ENCODE measurements around the gene HIBADH.
A peak's percentile ranks its signal among the peaks of the same experiment; 100 is the strongest.
"Not testable (repeated sequence)": the region's sequence is repeated elsewhere in the genome, so short reads cannot be mapped to it uniquely, and the experiment has no call there.

Gene HIBADH

DNA sequence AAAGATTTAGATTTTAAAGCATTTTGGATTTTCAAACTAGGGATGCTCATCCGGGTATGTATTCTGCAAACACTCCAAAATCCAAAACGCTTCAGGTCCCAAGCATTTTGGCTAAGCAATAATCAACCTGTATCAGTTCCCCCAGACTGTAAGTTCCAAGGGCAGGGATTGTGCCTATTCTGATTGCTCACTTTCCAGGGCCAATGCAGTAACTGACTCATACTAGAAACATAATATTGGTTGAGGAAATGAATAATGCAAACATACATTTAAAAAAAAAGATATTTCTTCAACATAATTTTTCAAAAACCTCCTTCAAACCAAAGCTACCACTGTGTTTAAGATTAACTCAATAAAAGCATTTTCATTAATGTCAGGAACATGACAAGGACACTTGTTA lies 69.5 kb downstream of the HIBADH start:
- DNase-seq = no peak

DNA sequence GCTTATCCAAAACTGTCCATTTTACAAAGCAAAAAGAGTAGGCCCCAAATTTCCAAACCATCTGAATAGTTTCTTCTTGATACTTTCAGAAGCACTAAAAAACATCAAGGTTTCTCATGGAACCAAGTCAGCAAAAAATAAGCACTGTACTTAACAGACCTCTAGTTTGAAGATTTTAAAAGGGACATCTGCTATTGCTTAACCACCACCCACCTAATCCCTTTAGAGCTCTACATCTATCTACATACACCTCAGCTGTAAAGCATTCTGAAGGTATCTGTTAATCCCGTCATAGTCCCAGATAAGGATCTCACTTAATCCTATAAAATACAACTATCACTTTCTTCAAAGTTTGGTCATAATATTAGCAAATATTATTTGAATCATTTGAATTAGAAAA lies 72.3 kb downstream of the HIBADH start:
- DNase-seq = no peak

DNA sequence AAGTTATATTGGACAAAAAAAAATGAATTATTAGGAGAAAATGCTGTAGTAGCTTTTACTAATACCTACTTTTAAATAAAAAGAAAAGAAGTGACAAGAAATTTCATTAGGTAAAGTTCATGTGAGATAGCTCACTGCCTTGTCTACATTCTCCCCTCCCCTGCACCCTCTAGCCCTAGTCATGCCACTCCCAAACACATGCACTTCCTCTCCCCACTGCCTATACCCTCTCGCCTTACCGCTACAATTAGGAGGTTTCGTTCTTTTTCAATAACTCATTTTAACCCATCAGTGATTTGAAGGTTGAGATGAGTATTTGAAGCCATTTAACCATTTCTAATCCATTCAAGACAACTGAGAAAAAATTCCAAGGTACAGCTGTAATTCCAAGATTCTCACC lies 75.3 kb downstream of the HIBADH start:
- DNase-seq = no peak

DNA sequence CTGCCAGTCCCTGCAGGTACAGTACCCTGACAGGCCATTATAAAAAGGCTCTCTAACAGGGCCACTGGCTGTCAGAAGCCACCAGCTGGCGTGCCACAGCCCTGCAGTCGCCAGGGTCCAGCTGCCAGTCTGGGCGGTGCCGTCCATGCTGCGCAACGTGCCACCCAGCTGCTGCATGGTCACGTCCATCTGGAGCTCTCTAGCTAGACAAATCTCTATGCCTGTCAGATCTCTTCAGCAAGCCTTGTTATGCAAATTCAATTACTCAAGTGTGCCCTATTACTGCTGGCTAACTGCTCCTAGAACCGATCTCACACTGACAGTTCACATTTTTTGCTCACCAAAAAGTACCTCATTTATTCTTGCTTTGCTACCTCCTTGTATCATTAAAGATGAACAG lies 75.9 kb downstream of the HIBADH start:
- peak; percentile 78 for DNase-seq

DNA sequence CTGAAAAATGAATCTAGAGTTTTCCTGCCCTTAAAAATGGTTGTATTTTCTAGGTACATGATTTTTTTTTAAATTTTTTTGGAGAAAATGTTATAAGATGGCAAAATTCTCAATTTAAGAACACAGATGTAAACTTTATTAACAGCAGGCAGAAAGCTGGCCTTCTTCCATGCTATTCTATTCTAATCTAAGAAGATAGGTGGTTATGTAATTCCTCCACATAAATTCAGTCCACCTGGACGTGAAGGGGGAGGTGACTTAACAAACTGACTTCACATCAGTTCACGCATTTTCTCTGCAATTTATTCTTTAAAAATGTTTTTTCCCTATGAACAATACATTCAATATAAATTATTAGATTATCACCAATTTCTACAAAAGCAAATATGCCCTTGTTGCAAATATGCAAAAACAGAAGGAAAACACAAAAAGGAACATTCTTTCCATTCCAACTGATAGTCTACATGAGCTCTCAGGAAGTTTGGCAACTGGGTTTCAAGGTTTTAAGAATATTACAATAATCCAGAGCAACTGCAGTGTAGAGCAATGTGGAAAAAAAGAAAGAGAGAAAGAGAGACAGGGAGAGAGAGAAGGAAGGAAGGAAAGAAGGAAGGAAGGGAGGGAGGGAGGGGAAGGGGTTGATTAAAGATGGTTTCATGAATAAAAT lies 76.8 kb downstream of the HIBADH start:
- DNase-seq = no peak

DNA sequence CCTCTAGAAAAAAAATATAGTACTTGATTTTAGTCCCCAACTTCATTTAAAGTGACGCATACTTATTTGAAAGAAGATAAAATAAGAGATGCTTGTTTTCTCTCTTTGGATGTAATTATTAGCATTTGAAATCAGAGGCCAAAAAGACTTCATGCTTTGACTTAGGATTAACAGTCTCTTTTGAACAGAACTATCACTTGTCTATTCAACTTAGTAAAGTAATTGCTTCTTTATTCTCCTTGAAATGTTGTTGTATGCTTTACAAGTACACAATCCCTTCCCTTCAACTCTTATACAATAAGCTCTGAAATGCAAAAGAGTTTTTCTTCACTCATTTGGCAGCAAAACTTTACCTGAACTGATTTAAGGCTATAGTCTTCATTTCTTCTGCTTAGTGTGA lies 80.8 kb downstream of the HIBADH start:
- no peak for DNase-seq

DNA sequence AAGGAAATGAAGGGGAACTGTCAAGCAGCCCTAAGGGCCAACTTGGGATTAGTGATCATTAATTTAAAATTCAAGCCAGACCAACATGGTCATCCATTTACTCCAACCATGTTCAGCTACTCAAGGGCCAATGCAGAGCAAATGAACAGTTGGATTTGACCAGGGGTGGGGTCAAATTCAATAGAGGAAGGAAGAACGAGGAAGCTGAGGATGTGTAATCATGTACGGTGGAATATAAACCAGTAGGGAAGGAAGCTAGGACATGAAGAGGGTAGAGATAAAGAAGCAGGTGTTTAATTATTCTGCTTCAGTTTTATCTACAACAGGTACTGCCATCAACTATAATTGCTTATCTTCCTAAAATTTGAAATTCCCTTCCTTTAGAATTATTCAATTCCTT lies 81.6 kb downstream of the HIBADH start:
- DNase-seq = no peak

DNA sequence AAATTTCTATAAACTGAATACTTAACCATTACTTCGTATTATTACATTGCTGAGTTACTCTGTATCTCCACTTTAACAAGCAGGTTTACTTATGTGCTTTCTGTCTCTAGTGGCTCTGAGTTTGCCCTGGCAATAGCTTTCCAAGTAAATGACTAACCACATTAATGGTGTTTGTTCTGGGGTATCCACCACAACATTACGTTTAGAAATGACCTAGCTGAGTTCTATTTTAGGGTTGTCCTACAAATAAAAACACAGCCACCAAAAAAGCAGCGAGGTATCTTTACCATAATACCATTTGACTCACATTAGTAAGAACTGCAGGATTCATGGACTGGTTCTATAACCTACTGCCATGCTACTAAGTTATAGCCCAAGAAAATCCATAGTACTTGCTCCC lies 83.1 kb downstream of the HIBADH start:
- DNase-seq = no peak

DNA sequence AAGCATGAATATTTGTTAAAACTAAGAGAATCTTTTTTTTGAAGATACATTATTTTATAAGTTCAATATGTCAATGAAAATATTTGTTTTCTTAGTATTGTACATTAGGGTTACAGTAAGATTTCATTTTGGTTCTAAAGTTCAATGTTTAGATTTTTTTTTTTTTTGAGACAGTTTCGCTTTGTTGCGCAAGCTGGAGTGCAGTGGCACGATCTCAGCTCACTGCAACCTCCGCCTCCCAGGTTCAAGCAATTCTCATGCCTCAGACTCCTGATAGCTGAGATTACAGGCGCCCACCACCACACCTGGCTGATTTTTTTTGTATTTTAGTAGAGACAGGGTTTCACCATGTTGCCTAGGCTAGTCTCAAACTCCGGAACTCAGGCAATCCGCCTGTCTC lies 84.5 kb downstream of the HIBADH start:
- not testable (repeated sequence) for DNase-seq

DNA sequence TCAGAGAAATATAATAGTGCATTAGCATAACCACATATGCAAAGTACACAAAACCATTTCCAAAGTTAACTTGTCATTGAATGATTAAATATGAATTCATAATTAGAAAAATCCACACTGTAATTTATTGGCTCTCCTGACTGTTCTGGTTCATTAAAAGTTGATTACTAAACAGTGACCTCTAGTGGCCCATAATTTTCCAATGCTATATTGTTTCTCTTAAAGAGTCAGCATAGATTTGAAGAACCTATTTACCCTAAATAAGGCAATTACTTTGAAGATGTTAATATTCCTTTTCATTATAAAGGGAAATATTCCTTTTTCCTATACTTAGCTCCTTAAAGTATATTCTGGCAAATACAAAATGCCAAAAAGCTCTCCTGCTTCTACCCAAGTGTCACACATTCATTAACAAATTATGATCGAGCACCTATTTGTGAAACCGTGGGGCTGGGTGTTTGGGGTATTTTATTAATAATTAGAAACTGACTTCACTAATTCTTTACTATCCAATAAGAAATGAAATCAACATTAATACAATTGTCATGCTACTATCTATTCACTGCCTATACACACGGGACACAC lies 86.2 kb downstream of the HIBADH start:
- peak; percentile 34 for DNase-seq

DNA sequence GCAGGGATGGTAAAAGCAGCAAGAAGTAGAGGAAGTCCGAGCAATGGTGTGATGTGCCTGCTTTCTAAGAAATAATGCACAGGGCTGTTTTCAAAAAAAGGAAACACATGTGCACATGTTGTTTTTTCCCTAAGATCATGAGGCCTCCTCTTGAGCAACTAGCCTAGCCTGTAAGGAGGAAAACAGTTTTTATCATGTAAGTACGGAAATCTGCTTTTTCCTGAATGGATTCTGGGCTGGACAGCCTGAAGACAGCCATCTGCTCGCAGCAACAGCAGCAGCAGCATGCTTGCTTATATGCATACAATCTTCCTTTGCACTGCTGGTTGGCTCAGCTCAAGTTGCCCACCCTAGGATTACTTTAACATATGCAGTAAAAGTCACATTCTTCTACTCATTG lies 87.1 kb downstream of the HIBADH start:
- no peak for DNase-seq

DNA sequence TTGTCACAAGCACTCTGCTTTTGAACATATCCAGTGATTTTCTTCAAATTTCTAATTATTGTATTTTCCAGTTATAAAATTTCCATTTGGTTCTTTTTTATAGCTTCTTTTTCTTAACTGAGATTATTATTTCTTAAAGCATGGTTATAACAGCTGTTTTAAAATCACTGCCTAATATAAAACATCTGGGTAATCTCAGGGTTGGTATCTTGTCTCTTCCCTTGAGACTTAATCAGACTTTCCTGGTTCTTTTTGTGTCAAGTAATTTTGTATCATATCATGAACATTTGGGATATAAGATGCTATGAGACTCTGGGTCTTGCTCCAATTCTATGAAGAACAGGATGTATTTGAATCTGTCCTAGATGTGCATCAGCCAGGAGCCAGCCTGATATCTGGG lies 93.6 kb downstream of the HIBADH start:
- DNase-seq = no peak

DNA sequence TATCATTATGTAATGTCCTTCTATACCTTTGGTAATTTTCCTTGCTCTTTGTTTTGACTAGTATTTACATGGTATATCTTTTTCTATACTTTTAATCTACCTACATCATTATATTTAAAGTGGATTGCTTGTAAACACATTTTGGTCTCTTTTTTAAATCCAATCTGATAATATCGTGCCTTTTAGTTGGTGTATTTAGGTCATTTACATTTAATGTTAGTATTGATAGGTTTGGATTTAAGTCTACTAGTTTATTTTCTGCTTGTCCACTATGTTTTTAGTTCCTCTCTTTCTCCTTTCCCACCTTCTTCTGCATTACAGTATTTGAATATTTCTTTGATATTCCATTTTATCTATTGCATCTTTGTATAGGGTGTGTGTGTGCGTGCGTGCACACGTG lies 95.4 kb downstream of the HIBADH start:
- no peak for DNase-seq

DNA sequence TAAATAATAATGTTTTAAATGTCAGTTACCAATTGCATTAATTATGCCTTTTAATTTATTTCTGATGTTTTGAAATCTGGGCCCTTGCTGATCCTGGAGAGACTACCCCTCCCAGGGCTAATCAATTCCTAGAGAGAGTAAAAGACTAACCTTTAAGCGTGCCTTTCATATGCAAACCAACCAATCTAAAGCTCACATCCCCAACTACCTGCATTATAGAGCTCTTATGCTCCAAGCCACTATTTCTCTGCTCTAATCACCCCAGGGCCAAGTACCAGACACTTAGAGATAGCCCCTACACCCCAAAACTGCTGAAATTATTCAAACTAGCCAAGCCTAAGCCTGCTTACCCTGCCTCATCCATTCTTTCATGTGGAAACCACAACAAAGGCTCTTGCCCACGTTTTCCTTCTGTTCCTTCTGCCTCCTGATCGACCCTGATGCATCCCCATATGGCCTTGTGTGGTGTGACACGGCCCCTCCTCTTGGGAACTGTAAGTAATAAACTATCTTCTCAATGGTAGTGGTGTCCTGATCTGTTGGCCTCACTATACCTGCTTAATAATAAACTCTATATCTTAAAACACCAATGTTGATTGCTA lies 97.7 kb downstream of the HIBADH start:
- DNase-seq = no peak

DNA sequence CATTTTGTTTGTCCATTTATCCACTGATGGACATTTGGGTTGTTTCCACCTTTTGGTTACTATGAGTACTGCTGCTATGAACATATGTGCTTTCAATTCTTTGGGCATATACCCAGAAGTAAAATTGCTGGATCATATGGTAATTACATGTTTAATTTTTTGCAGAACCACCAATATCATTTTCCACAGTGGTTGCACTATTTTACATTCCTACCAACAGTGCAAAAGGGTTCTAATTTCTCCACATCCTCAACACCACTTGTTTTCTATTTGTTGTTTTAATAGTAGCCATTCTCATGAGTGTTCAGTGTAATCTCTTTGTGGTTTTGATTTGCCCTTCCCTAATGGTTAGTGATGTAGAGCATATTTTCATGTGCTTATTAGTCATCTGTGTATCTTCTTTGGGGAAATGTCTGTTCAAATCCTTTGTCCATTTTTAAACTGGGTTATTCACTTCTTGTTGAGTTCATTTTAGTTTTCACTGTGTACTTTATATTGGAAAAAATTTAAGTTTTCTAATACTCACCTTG lies 101.9 kb downstream of the HIBADH start:
- DNase-seq = no peak

DNA sequence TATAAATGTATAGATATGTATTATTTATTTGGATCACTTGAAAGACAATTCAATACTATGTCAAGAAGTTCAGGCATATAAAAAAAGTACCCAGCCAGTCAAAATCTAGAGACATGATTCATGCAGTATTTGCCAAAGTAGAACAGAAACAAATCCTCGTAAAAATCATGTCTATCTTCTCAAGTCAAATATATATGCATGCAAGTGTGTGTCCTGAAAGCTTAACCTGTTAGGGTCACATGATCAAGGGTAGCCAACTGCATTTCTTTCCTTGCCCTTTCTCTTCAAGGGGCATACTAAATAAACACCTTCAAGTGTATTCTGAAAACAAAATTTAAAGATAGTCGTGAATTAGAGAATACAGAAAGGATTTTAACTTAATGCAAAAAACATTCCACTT lies 107.0 kb downstream of the HIBADH start:
- DNase-seq = no peak

DNA sequence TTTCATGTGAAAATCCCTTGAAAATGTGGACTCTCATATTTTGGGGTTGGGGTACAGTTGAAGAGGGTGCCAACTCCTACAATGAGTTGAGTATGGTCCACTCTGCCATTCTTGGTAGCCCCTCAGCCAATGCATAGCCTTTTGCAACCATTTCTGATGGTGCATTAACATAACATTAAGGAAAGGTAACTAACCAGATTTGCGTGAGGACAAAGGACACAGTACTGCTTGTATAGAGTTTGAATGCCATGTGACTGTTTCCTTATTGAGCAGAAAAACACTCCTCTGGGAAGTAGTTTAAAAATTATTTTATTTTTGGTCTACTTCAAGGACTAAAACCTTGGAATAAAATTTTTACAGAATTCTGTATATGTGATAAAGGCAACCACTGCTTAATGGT lies 107.9 kb downstream of the HIBADH start:
- no peak for DNase-seq

DNA sequence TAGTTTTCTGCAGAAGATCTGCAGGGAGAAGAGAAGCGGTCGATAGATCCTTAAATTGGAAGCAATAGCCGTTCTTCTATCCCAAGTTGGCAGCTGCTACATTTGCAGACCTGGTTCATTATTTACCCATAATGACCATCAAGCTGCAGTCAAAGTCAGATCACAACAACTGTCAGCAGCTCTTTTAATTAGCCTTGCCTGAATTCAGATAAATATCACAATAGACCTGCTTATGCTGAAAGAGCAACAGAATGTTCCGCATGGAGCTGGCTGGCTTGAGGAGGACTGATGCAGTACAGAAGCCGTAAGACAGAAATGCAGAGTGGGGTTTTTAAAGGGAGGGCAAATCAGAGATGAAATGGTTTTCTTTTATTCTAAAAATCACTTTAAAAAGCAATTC lies 109.4 kb downstream of the HIBADH start:
- peak; percentile 16 for DNase-seq

DNA sequence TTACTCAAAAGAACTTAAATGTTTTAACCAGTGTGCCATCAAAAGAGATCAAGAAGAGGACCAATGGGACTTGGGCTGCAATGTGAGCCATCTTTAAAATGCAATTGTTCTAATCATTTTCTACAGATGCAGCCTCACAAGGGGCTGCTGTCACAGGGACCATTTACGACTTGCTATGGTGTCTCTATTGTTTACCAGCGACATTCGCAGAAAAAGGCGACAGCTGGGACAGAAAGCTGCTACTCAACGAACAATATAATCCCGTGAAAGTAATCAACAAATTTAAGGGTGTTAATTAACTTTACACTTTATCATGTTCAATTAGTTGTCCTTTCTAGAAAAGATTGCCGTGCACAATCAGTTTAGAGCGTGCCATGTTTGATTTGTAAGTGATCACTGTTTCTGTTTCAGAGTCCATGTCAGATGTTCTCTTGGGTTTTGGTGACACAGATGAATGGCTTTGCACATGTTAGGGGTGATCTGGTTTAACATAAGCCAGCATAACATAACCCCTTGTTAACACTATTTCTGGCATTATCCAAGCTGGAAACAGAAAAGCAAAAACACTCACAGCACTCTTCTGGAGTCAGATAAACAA lies 110.8 kb downstream of the HIBADH start:
- DNase-seq = peak; percentile 33

DNA sequence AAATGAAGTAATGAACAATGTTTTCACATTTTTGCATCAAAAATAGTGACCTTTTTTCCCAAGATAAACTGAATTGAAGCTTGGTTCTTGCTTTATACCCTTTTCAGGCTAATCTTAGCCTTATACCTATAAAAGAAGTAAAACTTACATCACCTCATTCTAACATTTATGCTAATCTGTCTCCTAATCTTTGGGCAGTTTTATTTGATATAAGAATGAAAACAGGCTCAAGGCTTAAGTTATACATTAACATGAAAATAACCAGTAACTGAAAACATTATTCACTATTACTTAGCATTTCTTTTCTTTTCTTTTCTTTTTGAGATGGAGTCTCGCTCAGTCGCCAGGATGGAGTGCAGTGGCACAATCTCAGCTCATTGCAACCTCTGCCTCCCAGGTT lies 113.1 kb downstream of the HIBADH start:
- no peak for DNase-seq

DNA sequence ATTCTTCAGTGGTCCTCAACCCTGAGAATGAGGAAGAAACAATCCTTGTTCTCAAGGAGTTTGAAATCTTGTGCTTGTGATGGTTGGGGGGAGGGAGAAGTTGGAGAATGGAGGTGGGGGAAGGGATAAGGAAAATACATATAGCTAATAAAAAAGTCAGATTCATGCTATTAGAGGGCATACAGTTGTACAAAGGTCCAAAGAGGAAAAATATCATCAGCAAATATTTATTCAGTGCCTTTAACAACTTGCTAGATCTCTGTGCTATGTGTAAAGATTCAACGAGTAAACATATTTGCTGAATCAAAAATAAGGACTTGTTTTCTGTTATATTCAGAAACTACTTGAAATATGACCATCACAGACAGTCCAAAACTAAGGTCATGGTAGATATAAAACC lies 114.4 kb downstream of the HIBADH start:
- no peak for DNase-seq

DNA sequence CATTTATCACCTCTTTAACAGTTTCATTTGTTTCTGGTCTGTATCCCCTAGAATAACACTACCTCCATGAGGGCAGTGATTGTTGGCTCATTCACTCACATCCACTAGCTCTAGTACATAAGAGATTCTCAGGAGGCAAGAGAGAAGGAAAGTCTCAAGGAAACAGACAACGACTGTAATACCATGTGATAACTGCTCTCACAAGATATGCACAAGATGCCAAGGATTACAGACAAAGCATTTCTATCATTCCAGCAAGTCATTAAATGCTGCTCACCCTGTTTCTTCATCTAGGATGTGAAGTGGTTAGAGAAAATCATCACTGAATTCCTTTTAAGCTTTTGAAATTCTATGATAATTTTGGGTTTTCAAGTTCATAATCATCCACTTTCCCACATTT lies 115.3 kb downstream of the HIBADH start:
- no peak for DNase-seq

DNA sequence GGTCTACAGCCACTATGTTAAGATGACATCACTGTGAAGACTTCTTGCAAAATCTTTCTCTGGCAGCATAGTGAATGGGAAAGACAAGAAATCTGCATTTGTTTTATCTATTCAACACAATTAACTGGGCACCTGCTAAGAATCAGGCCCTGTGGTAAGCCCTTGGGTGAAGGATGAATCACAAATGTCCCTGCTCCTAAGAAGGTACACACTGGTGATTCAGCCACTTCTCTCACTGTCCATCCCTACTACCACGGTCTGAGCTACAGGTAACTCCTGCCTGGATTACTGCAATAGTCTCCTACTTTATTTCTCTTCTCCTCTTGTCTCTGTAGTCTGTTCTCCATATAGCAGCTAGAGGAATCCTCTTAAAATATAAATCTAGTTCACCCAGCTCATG lies 116.1 kb downstream of the HIBADH start:
- DNase-seq = no peak

DNA sequence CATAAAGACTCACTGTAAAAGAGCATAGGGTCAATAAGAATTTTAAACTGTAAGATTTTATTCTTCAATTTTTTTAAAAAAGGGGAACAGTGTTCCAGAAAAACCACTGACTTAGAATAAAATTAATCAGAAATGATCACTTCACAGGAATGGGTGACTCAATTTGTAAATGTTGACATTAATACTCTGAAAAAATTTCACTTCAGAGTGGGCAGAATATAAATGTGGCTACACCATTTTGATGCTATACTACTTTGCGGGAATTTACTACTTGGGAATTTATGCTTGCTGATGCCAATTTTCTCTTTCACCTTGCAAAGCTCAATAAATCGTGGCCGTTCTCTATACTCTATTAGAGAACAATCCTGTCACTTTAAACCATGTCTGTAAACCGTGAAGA lies 126.9 kb downstream of the HIBADH start:
- no peak for DNase-seq

Measured in NCI-H1417 treated with DMSO at 0.1 percent for 48 hours (cell line).